HG03571 (cell line): ENCODE data around the gene KCTD19.

Experiments used
- ATAC-seq: cut with Tn5 transposase; IDR thresholded peaks from one replicate; pipeline ENCODE4 v1.9.1; 2021; ENCODE audit not compliant: unreplicated experiment

Gene KCTD19

GRCh38 chr16:67283826-67284555, 42.5 kb downstream of the KCTD19 start:
- ATAC-seq = no peak

GRCh38 chr16:67283039-67283825, 43.3 kb downstream of the KCTD19 start:
- ATAC-seq = no peak

DNA sequence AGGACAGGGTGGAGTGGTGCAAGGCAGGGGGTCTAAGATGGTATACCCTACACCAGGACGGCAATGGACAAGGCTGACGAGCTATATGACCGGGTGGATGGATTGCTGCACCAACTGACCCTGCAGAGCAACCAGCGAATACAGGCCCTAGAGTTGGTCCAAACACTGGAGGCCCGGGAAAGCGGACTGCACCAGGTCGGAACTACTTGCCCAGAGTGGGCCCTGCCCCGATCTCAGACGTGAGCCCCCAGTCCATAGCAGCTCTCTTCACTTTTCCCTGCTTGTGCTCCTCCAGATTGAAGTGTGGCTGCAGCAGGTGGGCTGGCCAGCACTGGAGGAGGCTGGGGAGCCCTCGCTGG, 44.1 kb downstream of the KCTD19 start:
- ATAC-seq = no peak

- ATAC-seq = no peak
These were observed 44.8 kb downstream of the KCTD19 start for GRCh38 chr16:67281536-67282446.

GRCh38 chr16:67280090-67281015, 46.2 kb downstream of the KCTD19 start:
- ATAC-seq = no peak

DNA sequence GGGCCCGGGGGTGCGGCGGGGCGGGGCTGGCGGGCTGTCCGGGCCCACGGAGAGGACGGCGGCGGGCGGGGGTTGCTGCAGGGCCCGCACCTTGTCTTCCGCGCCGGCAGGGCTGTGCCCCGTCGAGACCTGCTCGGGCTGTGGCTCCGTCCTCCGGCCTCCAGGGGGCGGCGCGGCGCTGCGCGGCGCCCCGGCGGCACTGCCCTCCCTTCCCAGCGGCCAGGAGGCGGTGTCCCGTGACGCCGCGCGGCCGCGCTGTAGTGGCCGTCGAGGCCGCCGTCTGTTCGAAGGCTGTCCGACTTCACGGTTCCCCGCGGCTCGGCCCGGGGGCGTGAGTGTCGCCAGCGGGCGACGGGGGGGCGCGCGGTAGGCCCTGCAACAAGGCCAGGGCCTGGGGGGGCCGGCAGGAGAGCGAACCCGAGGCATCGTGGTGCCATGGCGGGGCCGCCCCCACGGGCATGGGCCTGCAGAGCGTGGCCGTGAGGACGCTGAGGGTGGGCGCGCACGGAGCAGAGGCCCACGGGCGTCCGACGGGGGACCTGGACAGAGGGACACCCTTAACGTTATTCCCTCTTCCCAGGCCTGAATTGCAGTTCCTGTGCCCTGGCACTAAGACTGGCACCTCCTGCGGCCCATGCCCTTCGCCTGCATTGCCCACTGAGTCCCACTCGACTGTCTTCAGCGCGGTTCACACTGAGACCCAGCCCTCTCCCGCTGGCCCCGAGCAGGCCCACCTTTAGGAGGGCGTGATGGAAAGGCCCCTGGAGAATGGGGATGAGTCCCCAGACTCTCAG, 47.0 kb downstream of the KCTD19 start, which contains the start of gene PLEKHG4:
TSS of gene PLEKHG4 (plus strand) at position 237 of the 794 bp plus-strand sequence. CDS start at position 750, 513 bp downstream.
- ATAC-seq = peak; percentile 71

DNA sequence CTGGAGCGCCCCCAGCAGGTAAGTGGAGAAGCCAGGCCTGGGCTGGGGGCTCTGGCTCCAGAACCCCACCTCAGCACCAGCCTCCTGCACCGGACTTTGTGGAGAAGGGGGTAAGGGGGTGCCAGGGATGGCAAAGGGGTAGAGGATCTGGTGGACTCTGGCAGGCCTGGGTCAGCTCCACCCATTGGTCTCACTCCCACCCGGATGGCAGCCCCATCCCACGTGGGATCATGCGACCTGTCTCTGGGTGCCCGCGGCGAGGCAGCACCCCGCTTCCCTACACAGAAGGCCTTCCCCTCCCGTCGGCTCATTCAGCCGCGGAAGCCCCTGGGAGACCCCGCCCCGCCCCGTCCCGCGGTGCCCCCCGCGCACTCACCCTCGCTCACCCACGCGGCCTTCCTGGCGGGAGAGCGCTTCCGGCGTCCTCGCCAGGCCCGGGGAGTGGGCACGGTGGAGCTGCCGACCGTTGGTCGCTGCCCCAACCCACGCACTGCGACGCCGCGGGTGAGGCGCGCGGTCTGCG, 47.7 kb downstream of the KCTD19 start:
- ATAC-seq = peak; percentile 38

DNA sequence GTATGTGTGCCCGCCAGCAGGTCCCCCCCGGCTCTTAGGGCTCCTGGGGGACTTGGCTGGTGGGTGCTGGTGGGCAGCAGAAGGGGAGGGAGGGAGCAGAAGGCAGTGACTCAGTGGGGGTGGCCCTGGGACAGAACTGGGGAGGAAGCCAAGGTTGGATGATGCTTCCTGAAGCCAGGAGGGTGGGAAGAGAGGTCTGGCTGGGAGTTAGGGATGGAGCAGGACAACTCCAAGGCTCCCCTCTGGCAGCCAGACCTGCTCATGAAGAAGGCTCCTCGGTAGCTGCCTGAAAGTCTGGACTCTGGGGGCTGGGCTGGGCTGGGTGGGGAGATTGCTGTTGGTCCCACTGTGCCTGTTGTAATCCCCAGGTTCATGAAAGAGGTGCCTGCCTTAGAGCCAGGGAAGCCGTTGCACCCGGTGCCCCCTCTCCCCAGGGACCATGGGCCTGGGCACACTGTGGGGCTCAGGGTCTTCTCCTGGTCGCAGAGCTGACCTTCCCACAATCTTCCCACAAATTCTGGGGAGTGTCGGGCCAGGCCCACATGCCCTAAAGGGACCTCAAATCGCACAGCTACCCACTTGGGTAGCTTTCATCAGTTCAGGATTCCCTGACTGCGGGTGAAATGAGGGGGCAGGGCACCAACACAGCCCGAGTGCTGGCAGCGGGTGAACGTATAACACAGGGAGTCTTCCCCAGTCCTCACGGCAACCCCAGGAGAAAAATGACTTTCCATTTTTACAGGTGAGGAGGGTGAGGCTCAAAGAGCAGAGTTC, 48.4 kb downstream of the KCTD19 start:
- ATAC-seq = no peak

- ATAC-seq = no peak
These were observed 49.1 kb downstream of the KCTD19 start for GRCh38 chr16:67277294-67277998.

DNA sequence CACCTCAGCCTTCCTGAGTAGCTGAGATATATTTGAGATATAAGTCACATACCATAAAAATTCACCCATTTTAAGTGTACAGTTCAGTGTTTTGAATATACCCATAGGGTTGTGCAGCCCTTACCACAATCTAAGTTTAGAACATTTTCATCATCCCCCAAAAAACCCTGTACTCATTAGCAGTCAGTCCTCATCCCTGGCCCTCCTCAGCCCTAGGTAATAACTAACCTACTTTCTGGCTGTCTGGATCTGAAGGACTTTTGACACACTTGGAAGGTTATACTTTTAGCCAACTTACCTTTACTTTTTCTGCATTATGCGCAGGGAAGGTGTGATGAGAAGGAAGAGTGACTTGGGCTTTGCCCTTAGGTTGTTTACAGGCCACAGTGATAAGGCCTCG, 51.2 kb downstream of the KCTD19 start:
- no peak for ATAC-seq

DNA sequence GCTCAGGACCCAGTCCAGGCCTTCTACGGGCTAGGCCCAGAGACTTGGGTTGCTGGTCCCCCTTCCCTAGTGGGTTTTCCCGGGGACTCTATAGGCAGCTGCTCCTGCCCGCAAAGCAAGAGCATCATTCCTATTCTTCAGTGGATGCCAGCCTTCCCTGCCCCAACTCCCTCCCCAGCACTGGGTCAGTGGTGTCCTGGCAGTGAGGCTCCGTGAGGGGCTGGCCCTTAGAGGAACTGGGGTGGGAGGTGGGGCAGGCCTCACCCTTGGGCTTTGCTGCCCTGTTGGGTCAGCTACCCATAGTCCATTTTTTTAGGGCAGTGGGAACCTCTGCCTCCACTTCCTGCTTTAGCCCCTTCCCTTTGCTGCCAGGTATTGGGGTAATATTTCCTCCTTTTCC, 55.1 kb downstream of the KCTD19 start:
- no peak for ATAC-seq

DNA sequence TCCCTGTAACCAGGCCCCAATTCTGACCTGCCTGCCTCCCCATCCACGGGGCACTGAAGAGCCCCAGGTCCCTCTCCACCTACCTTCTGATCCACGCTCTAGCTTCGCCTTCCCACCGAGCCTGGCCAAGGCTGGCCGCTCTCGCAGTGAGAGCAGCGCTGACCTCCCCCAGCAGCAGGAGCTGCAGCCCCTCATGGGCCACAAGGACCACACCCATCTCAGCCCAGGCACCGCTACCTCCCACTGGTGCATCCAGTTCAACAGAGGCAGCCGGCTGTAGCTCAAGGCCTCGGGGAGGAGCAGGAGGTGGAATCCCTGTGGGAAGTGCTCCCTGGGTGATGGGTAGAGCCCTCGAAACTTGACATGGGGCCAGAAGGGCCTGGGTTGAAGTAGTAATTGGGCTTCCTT, 55.6 kb downstream of the KCTD19 start:
- no peak for ATAC-seq

- ATAC-seq = no peak
These were observed 56.8 kb downstream of the KCTD19 start for GRCh38 chr16:67269766-67270165.

DNA sequence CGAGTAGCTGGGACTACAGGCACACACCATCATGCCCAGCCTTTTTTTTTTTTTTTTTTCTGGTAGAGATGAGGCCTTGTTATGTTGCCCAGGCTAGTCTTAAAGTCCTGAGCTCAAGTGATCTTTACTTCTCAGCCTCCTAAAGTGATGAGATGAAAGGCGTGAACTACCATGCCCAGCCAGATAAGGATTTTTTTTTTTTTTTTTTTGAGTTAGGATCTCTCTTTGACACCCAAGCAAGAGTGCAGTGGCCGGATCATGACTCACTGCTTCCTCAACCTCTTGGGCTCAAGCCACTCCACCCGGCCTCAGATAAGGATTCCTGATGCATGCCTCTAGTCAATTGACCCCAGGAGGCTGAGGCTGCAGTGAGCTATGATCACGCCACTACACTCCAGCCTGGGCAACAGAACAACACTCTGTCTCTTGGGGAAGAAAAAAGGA, 58.4 kb downstream of the KCTD19 start:
- ATAC-seq = no peak

- ATAC-seq = no peak
These were observed 60.7 kb downstream of the KCTD19 start for GRCh38 chr16:67265834-67266233.

- no peak for ATAC-seq
These were observed 61.7 kb downstream of the KCTD19 start for GRCh38 chr16:67264866-67265265.

GRCh38 chr16:67264277-67264676, 62.3 kb downstream of the KCTD19 start:
- no peak for ATAC-seq

- no peak for ATAC-seq
These were observed 63.3 kb downstream of the KCTD19 start for GRCh38 chr16:67263201-67263600.
